GM23338 (cell line): ENCODE results near the gene RAMAC. TPM values are rescaled to one million over a fixed set of nuclear protein-coding genes. Genes with fewer than 3 reads are reported as not detected.

Experiments
- ATAC-seq: fragments of 200-7000 bp; cut with Tn5 transposase; 3 replicates; pipeline ENCODE4 v1.9.1; 2020
- DNase-seq: peaks from one replicate; pipeline ENCODE4 v3.0.0-alpha.2; 2015; ENCODE audit warnings: low spot score
- H2AFZ ChIP-seq: fragments of 200-600 bp; sonication (generic); 2 replicates; pipeline ENCODE4 v1.8.0; 2016; ENCODE audit warnings: antibody characterized with exemption, mild to moderate bottlenecking, moderate library complexity
- H3F3A ChIP-seq: fragments of 200-600 bp; sonication (generic); replicated peaks from 2 replicates; pipeline ENCODE4 v1.8.0; 2017; ENCODE audit warnings: antibody characterized with exemption, mixed run types, low read depth
- H3K27ac ChIP-seq: fragments of 200-600 bp; sonication (generic); 2 replicates; pipeline ENCODE4 v1.6.1; 2016; ENCODE audit warnings: low read depth
- H3K27me3 ChIP-seq: fragments of 200-600 bp; sonication (generic); 2 replicates; pipeline ENCODE4 v1.8.0; 2016; ENCODE audit warnings: mild to moderate bottlenecking, mixed run types, moderate library complexity; ENCODE audit not compliant: insufficient read depth
- H3K36me3 ChIP-seq: fragments of 200-600 bp; sonication (generic); 2 replicates; pipeline ENCODE4 v1.8.0; 2016; ENCODE audit warnings: mild to moderate bottlenecking; ENCODE audit not compliant: insufficient read depth
- H3K4me1 ChIP-seq: fragments of 200-600 bp; sonication (generic); 2 replicates; pipeline ENCODE4 v1.8.0; 2016; ENCODE audit warnings: mild to moderate bottlenecking, moderate library complexity; ENCODE audit not compliant: insufficient read depth
- H3K4me2 ChIP-seq: fragments of 200-600 bp; sonication (generic); 2 replicates; pipeline ENCODE4 v1.7.1; 2017; ENCODE audit warnings: mixed run types
- H3K4me3 ChIP-seq: fragments of 200-600 bp; sonication (generic); 2 replicates; pipeline ENCODE4 v1.6.1; 2016; ENCODE audit warnings: mixed run types
- H3K79me2 ChIP-seq: fragments of 200-600 bp; sonication (generic); replicated peaks from 2 replicates; pipeline ENCODE4 v1.8.0; 2017; ENCODE audit warnings: mild to moderate bottlenecking; ENCODE audit not compliant: insufficient read depth
- H3K9me2 ChIP-seq: fragments of 200-600 bp; sonication (generic); 2 replicates; pipeline ENCODE4 v1.8.0; 2017; ENCODE audit not compliant: insufficient read depth
- H4K20me1 ChIP-seq: fragments of 200-600 bp; sonication (generic); replicated peaks from 2 replicates; pipeline ENCODE4 v1.8.0; 2017; ENCODE audit warnings: mild to moderate bottlenecking; ENCODE audit not compliant: insufficient read depth
- H3K27ac Mint-ChIP-seq: 2 replicates; pipeline ENCODE4 v1.8.0; 2020; ENCODE audit warnings: inconsistent platforms, mild to moderate bottlenecking, moderate library complexity, mixed read lengths
- H3K27me3 Mint-ChIP-seq: 3 replicates; pipeline ENCODE4 v1.8.0; 2022; ENCODE audit warnings: low read depth, mild to moderate bottlenecking, moderate library complexity, mixed read lengths, inconsistent platforms; ENCODE audit not compliant: insufficient read depth, poor library complexity
- H3K36me3 Mint-ChIP-seq: 3 replicates; pipeline ENCODE4 v1.8.0; 2021; ENCODE audit warnings: low read depth, mild to moderate bottlenecking, inconsistent platforms, moderate library complexity, mixed read lengths
- H3K4me1 Mint-ChIP-seq: 3 replicates; pipeline ENCODE4 v1.8.0; 2020; ENCODE audit warnings: mild to moderate bottlenecking, inconsistent platforms, mixed read lengths
- H3K4me3 Mint-ChIP-seq: 3 replicates; pipeline ENCODE4 v1.8.0; 2021; ENCODE audit warnings: moderate library complexity, mild to moderate bottlenecking, inconsistent platforms, mixed read lengths
- H3K9me3 Mint-ChIP-seq: 3 replicates; pipeline ENCODE4 v1.8.0; 2020; ENCODE audit warnings: moderate library complexity, mild to moderate bottlenecking, inconsistent platforms, mixed read lengths
- CREB1 ChIP-seq: fragments of 250-450 bp; sonication (Bioruptor Pico); IDR thresholded peaks from 2 replicates; pipeline ENCODE4 v1.5.0; 2020; ENCODE audit warnings: low read depth, mild to moderate bottlenecking, moderate library complexity
- CTCF ChIP-seq, 2 experiments: fragments of 200-600 bp in 1 of 2; sonication (generic) in 1 of 2; conservative IDR thresholded peaks; 2 replicates each; pipeline versions ENCODE4 v1.5.1 to v1.6.1; 2016 to 2017; ENCODE audit warnings: antibody characterized with exemption in 2 of 2, low read depth in 2 of 2, mild to moderate bottlenecking in 2 of 2, moderate library complexity in 1 of 2
- ETS1 ChIP-seq: IDR thresholded peaks from 2 replicates; pipeline ENCODE4 v1.6.1; 2016; ENCODE audit warnings: antibody characterized with exemption
- EZH2 ChIP-seq: fragments of 200-600 bp; sonication (generic); IDR thresholded peaks from one replicate; pipeline ENCODE4 v1.8.0; 2017; ENCODE audit warnings: antibody characterized with exemption, mild to moderate bottlenecking, low read depth; ENCODE audit not compliant: unreplicated experiment
- EZH2phosphoT487 ChIP-seq: fragments of 200-600 bp; sonication (generic); IDR thresholded peaks from one replicate; pipeline ENCODE4 v1.8.1; 2018; ENCODE audit warnings: antibody characterized with exemption; ENCODE audit not compliant: unreplicated experiment
- JUNB ChIP-seq: IDR thresholded peaks from one replicate; pipeline ENCODE4 v1.6.1; 2016; ENCODE audit warnings: antibody characterized with exemption; ENCODE audit not compliant: unreplicated experiment
- NANOG ChIP-seq: IDR thresholded peaks from 2 replicates; pipeline ENCODE4 v1.6.1; 2016; ENCODE audit warnings: antibody characterized with exemption, borderline replicate concordance
- POLR2AphosphoS5 ChIP-seq: IDR thresholded peaks from 2 replicates; pipeline ENCODE4 v1.6.1; 2016; ENCODE audit warnings: antibody characterized with exemption, low read depth
- REST ChIP-seq: IDR thresholded peaks from one replicate; pipeline ENCODE4 v1.6.1; 2018; ENCODE audit warnings: antibody characterized with exemption; ENCODE audit not compliant: unreplicated experiment
- STAT1 ChIP-seq: IDR thresholded peaks from one replicate; pipeline ENCODE4 v1.6.1; 2016; ENCODE audit warnings: antibody characterized with exemption; ENCODE audit not compliant: unreplicated experiment
- ZNF114 ChIP-seq: fragments of 250-450 bp; sonication (Bioruptor Pico); IDR thresholded peaks from 2 replicates; pipeline ENCODE4 v1.5.0; 2020; ENCODE audit warnings: mild to moderate bottlenecking, moderate library complexity
- ZNF331 ChIP-seq: fragments of 250-450 bp; sonication (Bioruptor Pico); IDR thresholded peaks from 2 replicates; pipeline ENCODE4 v1.5.0; 2020; ENCODE audit warnings: low read depth, mild to moderate bottlenecking, moderate library complexity
- ZNF462 ChIP-seq: fragments of 250-450 bp; sonication (Bioruptor Pico); IDR thresholded peaks from 2 replicates; pipeline ENCODE4 v1.5.0; 2020; ENCODE audit warnings: mild to moderate bottlenecking, moderate library complexity
- polyA plus RNA-seq: library from polyadenylated mRNA; unstranded; fragments of >200 nt; fragmentation: Nextera tagmentation; extraction: Ambion mirVana; gene quantifications from 2 replicates; pipeline ENCODE4 v1.2.1, GENCODE V29; 2016
- total RNA-seq: library from RNA; depleted of rRNA; stranded (reverse); fragments of >200 nt; shearing (Covaris generic); gene quantifications from 2 replicates; pipeline ENCODE4 v1.2.3, GENCODE V29; 2014

The RAMAC gene
- total and polyA plus RNA-seq, 2 experiments from 2014 or later = 27.4 to 58.6 TPM

DNA sequence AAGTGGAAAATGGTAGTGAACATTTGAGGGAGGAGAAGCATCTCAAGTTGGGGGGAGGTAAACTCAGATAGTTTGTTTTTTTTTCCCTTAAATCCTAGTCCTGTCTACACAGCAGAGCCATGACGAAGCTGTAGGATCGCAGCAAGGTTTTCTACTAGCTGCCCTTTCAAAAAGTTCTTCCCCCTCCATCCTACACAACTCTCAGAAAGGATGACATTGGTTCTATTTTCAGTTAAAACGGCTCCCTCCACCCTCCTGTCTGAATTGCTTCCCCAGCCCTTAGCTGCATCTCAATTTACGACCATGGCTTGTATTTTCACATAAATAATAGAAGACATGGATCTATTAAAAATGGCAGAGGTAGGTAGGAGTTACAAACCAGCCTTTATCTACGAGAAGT, 35.7 kb upstream of the RAMAC start:
- H3F3A ChIP-seq = peaks cover 16% of the 10 kb centered on the region; the same call in 1 of the 2 replicates
- no peak overlapping the region for H3K4me2 ChIP-seq
- TF ChIP-seq ETS1 (no peak), CREB1 (no peak), ZNF331 (CRISPR knock-in tag) (no peak), REST (no peak), EZH2phosphoT487 (no peak), CTCF (conservative IDR thresholded peaks at IDR 0.05; ENCODE audit: low read depth in 2 of 2) (no peak), JUNB (no peak), NANOG (no peak), EZH2 (no peak), ZNF462 (no peak), POLR2AphosphoS5 (no peak), ZNF114 (CRISPR knock-in tag) (no peak), STAT1 (no peak)
- Mint-ChIP-seq H3K36me3 (no peaks in the 10 kb centered on the region), H3K4me1 (peaks cover 5% of the 10 kb centered on the region; the same call in 2 of the 3 replicates), H3K9me3 (no peaks in the 10 kb centered on the region), H3K4me3 (no peak overlapping the region), H3K27ac (no peak overlapping the region), H3K27me3 (peaks cover 7% of the 10 kb centered on the region)
- H2AFZ ChIP-seq = no peak overlapping the region
- H4K20me1 ChIP-seq = no peaks in the 10 kb centered on the region
- no peaks in the 10 kb centered on the region for H3K79me2 ChIP-seq
- no peaks in the 10 kb centered on the region for H3K4me1 ChIP-seq
- no peaks in the 10 kb centered on the region for H3K36me3 ChIP-seq
- no peaks in the 10 kb centered on the region for H3K9me2 ChIP-seq
- ATAC-seq (no peak), DNase-seq (no peak)
- H3K4me3 ChIP-seq = no peak overlapping the region
- peaks cover 29% of the 10 kb centered on the region for H3K27me3 ChIP-seq
- no peak overlapping the region for H3K27ac ChIP-seq
